A204.1 (cell line): ENCODE measurements around the gene NMNAT2.

ENCODE experiments used
- FAIRE-seq: peaks from 2 replicates; lab custom pipeline; 2012; peaks lifted over from hg19 to GRCh38; lab: Jason Lieb, UNC

Gene NMNAT2

GRCh38 chr1:183310753-183311479, 107.3 kb downstream of the NMNAT2 start:
- FAIRE-seq: no peak

- FAIRE-seq: no peak
Measured at GRCh38 chr1:183308719-183309118, 109.5 kb downstream of the NMNAT2 start.

GRCh38 chr1:183306317-183307042, 111.7 kb downstream of the NMNAT2 start:
- no peak for FAIRE-seq

- FAIRE-seq: no peak
Measured at GRCh38 chr1:183304440-183305107, 113.6 kb downstream of the NMNAT2 start.

- no peak for FAIRE-seq
Measured at GRCh38 chr1:183303901-183304300, 114.3 kb downstream of the NMNAT2 start.

GRCh38 chr1:183303323-183303645, 114.9 kb downstream of the NMNAT2 start:
- FAIRE-seq: no peak

- no peak for FAIRE-seq
Measured at GRCh38 chr1:183302452-183303322, 115.5 kb downstream of the NMNAT2 start.

GRCh38 chr1:183301239-183301638, 116.9 kb downstream of the NMNAT2 start:
- no peak for FAIRE-seq

- FAIRE-seq: no peak
Measured at GRCh38 chr1:183300828-183301227, 117.4 kb downstream of the NMNAT2 start.

GRCh38 chr1:183300395-183300794, 117.8 kb downstream of the NMNAT2 start:
- no peak for FAIRE-seq

- no peak for FAIRE-seq
Measured at GRCh38 chr1:183296782-183297181, 121.4 kb downstream of the NMNAT2 start.

- no peak for FAIRE-seq
Measured at GRCh38 chr1:183295521-183295920, 122.7 kb downstream of the NMNAT2 start.

GRCh38 chr1:183293876-183294275, 124.3 kb downstream of the NMNAT2 start:
- FAIRE-seq: no peak

- FAIRE-seq: no peak
Measured at GRCh38 chr1:183293241-183293640, 124.9 kb downstream of the NMNAT2 start.

GRCh38 chr1:183291802-183292514, 126.2 kb downstream of the NMNAT2 start:
- no peak for FAIRE-seq

GRCh38 chr1:183291216-183291762, 126.9 kb downstream of the NMNAT2 start:
- FAIRE-seq: no peak

- no peak for FAIRE-seq
Measured at GRCh38 chr1:183290628-183291027, 127.6 kb downstream of the NMNAT2 start.

GRCh38 chr1:183289051-183289496, 129.1 kb downstream of the NMNAT2 start:
- FAIRE-seq: no peak

- no peak for FAIRE-seq
Measured at GRCh38 chr1:183288583-183288982, 129.6 kb downstream of the NMNAT2 start.

GRCh38 chr1:183287191-183287675, 130.9 kb downstream of the NMNAT2 start:
- FAIRE-seq: no peak

GRCh38 chr1:183285746-183286145, 132.4 kb downstream of the NMNAT2 start:
- no peak for FAIRE-seq
